ENCODE results near the gene TJP2. TPM values are rescaled to one million over a fixed set of nuclear protein-coding genes. Genes with fewer than 3 reads are reported as not detected.
"Not testable (repeated sequence)": the region's sequence is repeated elsewhere in the genome, so short reads cannot be mapped to it uniquely, and the experiment has no call there.

The TJP2 gene
- total and polyA plus RNA-seq, 4 donors, result 89.5 to 106 (median 94.5) TPM

- no peaks in the 10 kb centered on the region for H3K36me3 ChIP-seq (ENCODE audit: control insufficient read depth, insufficient read depth, low read length)
- no peak overlapping the region for H3K4me3 ChIP-seq (ENCODE audit: low read depth, low read length)
- no peaks in the 10 kb centered on the region for H3K27me3 ChIP-seq (ENCODE audit: control insufficient read depth, insufficient read depth, low read length)
- WGBS (ENCODE audit: insufficient coverage), result 80% methylated on average over 1 of the region's 3 CpGs
- DNase-seq (ENCODE audit: low read depth in 4 of 6, low spot score in 6 of 6), result no peak
- no peaks in the 10 kb centered on the region for H3K9me3 ChIP-seq (ENCODE audit: control insufficient read depth, insufficient read depth, low read length)
- no peaks in the 10 kb centered on the region for H3K4me1 ChIP-seq (ENCODE audit: control insufficient read depth, insufficient read depth, low read length)
- H3K27ac ChIP-seq (ENCODE audit: low read depth, low read length), result no peak overlapping the region
Observed at GRCh38 chr9:69279733-69280132, 105.7 kb downstream of the TJP2 start.

DNA sequence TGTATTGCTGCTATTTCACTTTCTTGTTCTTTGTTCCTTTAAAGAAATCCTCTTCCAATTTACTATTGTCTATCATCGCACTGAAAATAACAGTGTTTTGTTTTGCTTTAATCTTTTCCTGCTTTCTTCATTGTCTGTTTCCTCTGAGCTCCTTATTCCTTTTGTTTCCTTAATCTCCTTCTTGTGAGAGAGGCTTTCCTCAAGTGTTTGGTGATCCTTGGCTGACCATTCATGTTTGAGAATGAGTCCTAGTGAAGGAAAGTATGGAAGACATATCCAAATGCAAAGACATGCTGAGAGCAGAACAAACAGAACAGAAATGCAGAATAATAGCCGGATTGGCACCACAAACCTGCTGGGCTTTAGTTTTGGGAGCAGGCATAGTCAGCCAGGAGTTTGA lies 108.9 kb downstream of the TJP2 start:
- Histone ChIP-seq H3K4me1 (ENCODE audit: control insufficient read depth, insufficient read depth, low read length) (no peaks in the 10 kb centered on the region), H3K9me3 (ENCODE audit: control insufficient read depth, insufficient read depth, low read length) (no peaks in the 10 kb centered on the region), H3K27ac (ENCODE audit: low read depth, low read length) (no peak overlapping the region), H3K36me3 (ENCODE audit: control insufficient read depth, insufficient read depth, low read length) (no peaks in the 10 kb centered on the region), H3K4me3 (ENCODE audit: low read depth, low read length) (no peak overlapping the region), H3K27me3 (ENCODE audit: control insufficient read depth, insufficient read depth, low read length) (no peaks in the 10 kb centered on the region)
- no CpG with 5 or more reads among the region's 2 CpGs for WGBS (ENCODE audit: insufficient coverage)
- no peak for DNase-seq (ENCODE audit: low read depth in 4 of 6, low spot score in 6 of 6)

DNA sequence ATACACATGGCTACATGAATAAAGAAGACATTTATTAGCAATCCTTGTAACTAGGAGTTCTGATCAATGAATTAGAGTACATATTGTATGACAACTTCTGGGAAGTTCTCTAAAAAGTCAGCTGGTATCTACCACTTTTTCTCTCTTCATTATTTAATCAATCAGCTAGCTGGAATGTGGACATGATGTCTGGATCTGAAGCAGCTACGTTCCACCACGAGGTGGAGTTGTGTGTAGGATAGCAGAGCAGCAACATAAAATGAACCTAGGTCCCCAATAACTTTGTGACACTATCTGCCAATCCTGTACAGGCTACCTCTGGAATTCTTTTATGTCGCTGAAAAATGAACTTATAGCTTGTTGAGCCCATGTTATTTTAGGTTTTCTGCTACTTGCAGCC lies 118.0 kb downstream of the TJP2 start:
- Histone ChIP-seq H3K9me3 (ENCODE audit: control insufficient read depth, insufficient read depth, low read length) (no peaks in the 10 kb centered on the region), H3K27ac (ENCODE audit: low read depth, low read length) (no peak overlapping the region), H3K4me3 (ENCODE audit: low read depth, low read length) (no peak overlapping the region), H3K36me3 (ENCODE audit: control insufficient read depth, insufficient read depth, low read length) (no peaks in the 10 kb centered on the region), H3K4me1 (ENCODE audit: control insufficient read depth, insufficient read depth, low read length) (no peaks in the 10 kb centered on the region), H3K27me3 (ENCODE audit: control insufficient read depth, insufficient read depth, low read length) (no peaks in the 10 kb centered on the region)
- DNase-seq (ENCODE audit: low read depth in 4 of 6, low spot score in 6 of 6), result no peak
- 100% methylated on average over 1 of the region's 3 CpGs for WGBS (ENCODE audit: insufficient coverage)

DNA sequence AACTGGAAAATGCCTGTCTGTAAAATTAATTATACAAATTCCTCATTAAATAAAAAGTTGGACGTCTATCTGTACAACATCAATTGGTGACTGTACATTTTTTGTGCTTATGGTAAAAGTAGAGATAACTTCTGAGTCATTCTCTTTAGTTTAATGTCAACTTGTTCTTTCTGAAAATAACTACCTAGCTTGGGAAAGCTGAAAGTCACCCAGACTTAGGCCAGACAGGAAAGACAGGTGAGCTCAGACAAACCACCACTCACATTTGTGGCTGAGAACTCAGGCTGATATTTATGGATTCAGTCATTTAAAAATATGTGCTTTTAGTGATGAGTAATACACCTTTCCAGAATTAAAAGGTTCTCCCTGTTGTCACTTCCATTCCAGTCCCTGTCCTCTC lies 119.1 kb downstream of the TJP2 start:
- DNase-seq (ENCODE audit: low read depth in 4 of 6, low spot score in 6 of 6), result no peak
- Histone ChIP-seq H3K27ac (ENCODE audit: low read depth, low read length) (no peak overlapping the region), H3K4me1 (ENCODE audit: control insufficient read depth, insufficient read depth, low read length) (no peaks in the 10 kb centered on the region), H3K27me3 (ENCODE audit: control insufficient read depth, insufficient read depth, low read length) (no peaks in the 10 kb centered on the region), H3K36me3 (ENCODE audit: control insufficient read depth, insufficient read depth, low read length) (no peaks in the 10 kb centered on the region), H3K9me3 (ENCODE audit: control insufficient read depth, insufficient read depth, low read length) (no peaks in the 10 kb centered on the region), H3K4me3 (ENCODE audit: low read depth, low read length) (no peak overlapping the region)
- WGBS (ENCODE audit: insufficient coverage), result no CpG with 5 or more reads among the region's 1 CpG

- no peaks in the 10 kb centered on the region for H3K9me3 ChIP-seq (ENCODE audit: control insufficient read depth, insufficient read depth, low read length)
- H3K27ac ChIP-seq (ENCODE audit: low read depth, low read length), result no peak overlapping the region
- no peaks in the 10 kb centered on the region for H3K4me1 ChIP-seq (ENCODE audit: control insufficient read depth, insufficient read depth, low read length)
- 59% methylated on average over 8 of the region's 9 CpGs for WGBS (ENCODE audit: insufficient coverage)
- H3K27me3 ChIP-seq (ENCODE audit: control insufficient read depth, insufficient read depth, low read length), result no peaks in the 10 kb centered on the region
- H3K36me3 ChIP-seq (ENCODE audit: control insufficient read depth, insufficient read depth, low read length), result no peaks in the 10 kb centered on the region
- DNase-seq (ENCODE audit: low read depth in 4 of 6, low spot score in 6 of 6), result no peak
- no peak overlapping the region for H3K4me3 ChIP-seq (ENCODE audit: low read depth, low read length)
Observed at GRCh38 chr9:69295872-69296552, 121.9 kb downstream of the TJP2 start.

- Histone ChIP-seq H3K36me3 (ENCODE audit: control insufficient read depth, insufficient read depth, low read length) (no peaks in the 10 kb centered on the region), H3K9me3 (ENCODE audit: control insufficient read depth, insufficient read depth, low read length) (no peaks in the 10 kb centered on the region), H3K4me1 (ENCODE audit: control insufficient read depth, insufficient read depth, low read length) (no peaks in the 10 kb centered on the region), H3K27me3 (ENCODE audit: control insufficient read depth, insufficient read depth, low read length) (no peaks in the 10 kb centered on the region), H3K27ac (ENCODE audit: low read depth, low read length) (no peak overlapping the region), H3K4me3 (ENCODE audit: low read depth, low read length) (no peak overlapping the region)
- DNase-seq (ENCODE audit: low read depth in 4 of 6, low spot score in 6 of 6), result no peak
- 75% methylated on average over 5 of the region's 11 CpGs for WGBS (ENCODE audit: insufficient coverage)
Observed at GRCh38 chr9:69297300-69297980, 123.4 kb downstream of the TJP2 start.

GRCh38 chr9:69299315-69299714 lies 125.2 kb downstream of the TJP2 start:
- Histone ChIP-seq H3K4me1 (ENCODE audit: control insufficient read depth, insufficient read depth, low read length) (no peaks in the 10 kb centered on the region), H3K27ac (ENCODE audit: low read depth, low read length) (no peak overlapping the region), H3K27me3 (ENCODE audit: control insufficient read depth, insufficient read depth, low read length) (no peaks in the 10 kb centered on the region), H3K4me3 (ENCODE audit: low read depth, low read length) (no peak overlapping the region), H3K9me3 (ENCODE audit: control insufficient read depth, insufficient read depth, low read length) (no peaks in the 10 kb centered on the region), H3K36me3 (ENCODE audit: control insufficient read depth, insufficient read depth, low read length) (no peaks in the 10 kb centered on the region)
- WGBS (ENCODE audit: insufficient coverage), result 78% methylated on average over 1 of the region's 1 CpG
- DNase-seq (ENCODE audit: low read depth in 4 of 6, low spot score in 6 of 6), result no peak

DNA sequence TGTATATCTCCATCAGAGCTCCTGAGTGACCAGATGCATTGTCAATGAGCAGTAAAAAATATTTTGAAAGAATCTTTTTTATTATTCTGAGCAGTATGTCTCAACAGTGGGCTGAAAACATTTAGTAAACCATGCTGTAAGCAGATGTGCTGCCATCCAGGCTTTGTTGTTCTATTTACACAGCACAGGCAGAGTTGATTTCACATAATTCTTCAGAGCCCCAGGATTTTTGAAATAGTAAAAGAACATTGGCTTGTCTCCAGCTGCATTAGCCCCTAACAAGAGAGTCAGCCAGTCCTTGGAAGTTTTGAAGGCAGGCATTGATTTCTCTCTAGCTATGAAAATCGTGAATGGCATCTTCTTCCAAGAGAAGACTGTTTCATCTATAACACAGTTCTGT lies 125.7 kb downstream of the TJP2 start:
- H3K36me3 ChIP-seq (ENCODE audit: control insufficient read depth, insufficient read depth, low read length), result no peaks in the 10 kb centered on the region
- peak in 1 of 6 donors; percentile 32 for DNase-seq (ENCODE audit: low read depth in 4 of 6, low spot score in 6 of 6)
- no peak overlapping the region for H3K4me3 ChIP-seq (ENCODE audit: low read depth, low read length)
- no peak overlapping the region for H3K27ac ChIP-seq (ENCODE audit: low read depth, low read length)
- H3K4me1 ChIP-seq (ENCODE audit: control insufficient read depth, insufficient read depth, low read length), result no peaks in the 10 kb centered on the region
- H3K27me3 ChIP-seq (ENCODE audit: control insufficient read depth, insufficient read depth, low read length), result no peaks in the 10 kb centered on the region
- no CpG with 5 or more reads among the region's 1 CpG for WGBS (ENCODE audit: insufficient coverage)
- H3K9me3 ChIP-seq (ENCODE audit: control insufficient read depth, insufficient read depth, low read length), result no peaks in the 10 kb centered on the region

- DNase-seq (ENCODE audit: low read depth in 4 of 6, low spot score in 6 of 6), result no peak
- no peak overlapping the region for H3K4me3 ChIP-seq (ENCODE audit: low read depth, low read length)
- no peaks in the 10 kb centered on the region for H3K27me3 ChIP-seq (ENCODE audit: control insufficient read depth, insufficient read depth, low read length)
- no peaks in the 10 kb centered on the region for H3K9me3 ChIP-seq (ENCODE audit: control insufficient read depth, insufficient read depth, low read length)
- no peak overlapping the region for H3K27ac ChIP-seq (ENCODE audit: low read depth, low read length)
- no CpG with 5 or more reads among the region's 2 CpGs for WGBS (ENCODE audit: insufficient coverage)
- no peaks in the 10 kb centered on the region for H3K36me3 ChIP-seq (ENCODE audit: control insufficient read depth, insufficient read depth, low read length)
- H3K4me1 ChIP-seq (ENCODE audit: control insufficient read depth, insufficient read depth, low read length), result no peaks in the 10 kb centered on the region
Observed at GRCh38 chr9:69303331-69303730, 129.3 kb downstream of the TJP2 start.

- WGBS (ENCODE audit: insufficient coverage), result 100% methylated on average over 1 of the region's 5 CpGs
- peak overlapping the region; percentile 42 for H3K27ac ChIP-seq (ENCODE audit: low read depth, low read length)
Observed at GRCh38 chr9:69306895-69307445, 132.9 kb downstream of the TJP2 start.

More at GRCh38 chr9:69306895-69307445, 132.9 kb downstream of the TJP2 start:
- not testable (repeated sequence) for H3K27me3 ChIP-seq (ENCODE audit: control insufficient read depth, insufficient read depth, low read length); H3K9me3 ChIP-seq (ENCODE audit: control insufficient read depth, insufficient read depth, low read length); H3K4me1 ChIP-seq (ENCODE audit: control insufficient read depth, insufficient read depth, low read length); H3K4me3 ChIP-seq (ENCODE audit: low read depth, low read length); H3K36me3 ChIP-seq (ENCODE audit: control insufficient read depth, insufficient read depth, low read length); DNase-seq (ENCODE audit: low read depth in 4 of 6, low spot score in 6 of 6)

Data from spinal cord (tissue), 10 donors.